ENCODE measurements around the gene CSNK1G1. TPM values are rescaled to one million over a fixed set of nuclear protein-coding genes. Genes with fewer than 3 reads are reported as not detected.
A peak's percentile ranks its signal among the peaks of the same experiment; 100 is the strongest.
"Not testable (repeated sequence)": the region's sequence is repeated elsewhere in the genome, so short reads cannot be mapped to it uniquely, and the experiment has no call there.

The CSNK1G1 gene
- total and polyA plus RNA-seq, 2 donors (not counting 1 experiment from before 2014, with no cell fraction given) = 18.2 to 27.1 TPM

DNA sequence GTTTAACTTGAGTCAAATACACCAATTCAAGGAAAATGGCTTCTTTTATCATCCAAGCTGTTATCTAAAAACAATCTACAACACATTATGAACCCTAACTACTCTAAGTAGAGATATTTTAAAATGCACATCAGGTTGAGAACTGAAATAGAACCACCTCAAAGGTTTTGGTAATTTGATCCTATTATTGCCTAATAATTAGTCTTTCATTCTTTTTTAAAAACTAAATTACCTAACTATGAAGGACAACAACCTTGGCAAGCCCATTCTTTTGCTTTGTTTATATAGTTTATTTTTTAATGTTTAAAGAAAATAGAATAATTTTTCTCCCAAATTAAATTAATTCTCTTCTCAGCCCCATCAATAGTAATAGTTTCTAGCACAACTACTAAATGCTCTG is 132.1 kb downstream of the CSNK1G1 start:
- Histone ChIP-seq H4K20me1 (ENCODE audit: control insufficient read depth, extremely low read depth, insufficient read depth, low read length) (no peaks in the 10 kb centered on the region), H3K4me2 (ENCODE audit: extremely low read depth, insufficient read depth, low read length) (no peak overlapping the region), H3K4me1 (ENCODE audit: control insufficient read depth, extremely low read depth, insufficient read depth, low read length) (no peaks in the 10 kb centered on the region), H3K27me3 (ENCODE audit: control insufficient read depth, insufficient read depth, low read length) (no peaks in the 10 kb centered on the region), H3K27ac (ENCODE audit: insufficient read depth, low read length) (no peak overlapping the region), H2AFZ (ENCODE audit: low read length) (no peak overlapping the region), H3K9ac (ENCODE audit: insufficient read depth, low read length) (no peak overlapping the region), H3K9me3 (ENCODE audit: control insufficient read depth, insufficient read depth, low read depth, low read length) (no peaks in the 10 kb centered on the region), H3K79me2 (ENCODE audit: control insufficient read depth, insufficient read depth, low read length) (peaks cover 7% of the 10 kb centered on the region), H3K4me3 (replicated peaks in 1 of 4; ENCODE audit: control extremely low read depth in 1 of 4, insufficient read depth in 1 of 4, low read depth in 3 of 4, low read length in 4 of 4) (no peak overlapping the region), H3K36me3 (ENCODE audit: control insufficient read depth, insufficient read depth, low read length) (no peaks in the 10 kb centered on the region)
- DNase-seq (ENCODE audit: low read depth in 2 of 2) = no peak
- TF ChIP-seq, protein P1, sequence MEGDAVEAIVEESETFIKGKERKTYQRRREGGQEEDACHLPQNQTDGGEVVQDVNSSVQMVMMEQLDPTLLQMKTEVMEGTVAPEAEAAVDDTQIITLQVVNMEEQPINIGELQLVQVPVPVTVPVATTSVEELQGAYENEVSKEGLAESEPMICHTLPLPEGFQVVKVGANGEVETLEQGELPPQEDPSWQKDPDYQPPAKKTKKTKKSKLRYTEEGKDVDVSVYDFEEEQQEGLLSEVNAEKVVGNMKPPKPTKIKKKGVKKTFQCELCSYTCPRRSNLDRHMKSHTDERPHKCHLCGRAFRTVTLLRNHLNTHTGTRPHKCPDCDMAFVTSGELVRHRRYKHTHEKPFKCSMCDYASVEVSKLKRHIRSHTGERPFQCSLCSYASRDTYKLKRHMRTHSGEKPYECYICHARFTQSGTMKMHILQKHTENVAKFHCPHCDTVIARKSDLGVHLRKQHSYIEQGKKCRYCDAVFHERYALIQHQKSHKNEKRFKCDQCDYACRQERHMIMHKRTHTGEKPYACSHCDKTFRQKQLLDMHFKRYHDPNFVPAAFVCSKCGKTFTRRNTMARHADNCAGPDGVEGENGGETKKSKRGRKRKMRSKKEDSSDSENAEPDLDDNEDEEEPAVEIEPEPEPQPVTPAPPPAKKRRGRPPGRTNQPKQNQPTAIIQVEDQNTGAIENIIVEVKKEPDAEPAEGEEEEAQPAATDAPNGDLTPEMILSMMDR (conservative IDR thresholded peaks at IDR 0.05 in 1 of 2, IDR thresholded peaks at IDR 0.05 in 1 of 2; ENCODE audit: low read depth in 1 of 2, low read length in 2 of 2) = no peak
- no peak for TF ChIP-seq EZH2 (IDR thresholded peaks at IDR 0.05; ENCODE audit: low read length, missing control alignments)

DNA sequence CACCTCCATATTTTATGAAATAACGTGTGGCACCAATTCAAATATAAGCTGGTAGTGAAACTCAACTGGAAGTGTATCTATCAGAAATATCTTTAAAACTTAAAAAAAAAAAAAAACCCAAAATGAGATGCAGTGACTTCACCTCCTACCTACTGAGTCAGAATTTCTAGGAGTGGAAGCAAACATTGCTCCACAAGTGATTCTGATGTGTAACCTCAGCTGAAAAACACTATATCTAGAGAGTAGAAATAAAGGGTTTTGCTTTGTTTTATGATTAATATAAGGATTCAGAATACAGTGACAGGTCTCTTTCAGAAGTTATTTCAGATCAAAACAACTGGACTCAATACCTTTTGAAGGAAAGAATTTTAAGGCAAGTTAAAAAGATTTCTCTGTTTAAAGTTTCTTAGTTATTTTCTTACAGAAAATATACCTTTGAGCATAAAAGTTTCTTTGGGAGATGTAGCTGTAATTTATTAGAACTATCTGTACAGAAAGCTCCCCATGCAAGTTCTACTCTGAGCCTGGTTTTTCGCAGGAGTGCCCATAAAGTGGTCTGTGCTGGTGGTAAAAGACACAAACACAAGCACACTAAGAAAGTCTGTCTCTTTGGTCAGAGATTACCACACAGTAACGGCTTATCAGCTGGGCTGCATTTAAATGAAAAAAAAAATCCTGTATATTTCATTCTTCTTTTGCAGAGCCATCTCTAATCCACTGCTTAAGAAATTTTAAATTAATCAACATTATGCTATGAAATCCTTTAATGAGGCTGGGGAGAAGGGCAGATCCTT is 133.2 kb downstream of the CSNK1G1 start:
- no peaks in the 10 kb centered on the region for H3K27me3 ChIP-seq (ENCODE audit: control insufficient read depth, insufficient read depth, low read length)
- H3K4me2 ChIP-seq (ENCODE audit: extremely low read depth, insufficient read depth, low read length) = no peak overlapping the region
- peak in 1 of 2 donors; percentile 34 for DNase-seq (ENCODE audit: low read depth in 2 of 2)
- no peaks in the 10 kb centered on the region for H3K4me1 ChIP-seq (ENCODE audit: control insufficient read depth, extremely low read depth, insufficient read depth, low read length)
- H4K20me1 ChIP-seq (ENCODE audit: control insufficient read depth, extremely low read depth, insufficient read depth, low read length) = no peaks in the 10 kb centered on the region
- no peaks in the 10 kb centered on the region for H3K36me3 ChIP-seq (ENCODE audit: control insufficient read depth, insufficient read depth, low read length)
- TF ChIP-seq, protein P1 (conservative IDR thresholded peaks at IDR 0.05 in 1 of 2, IDR thresholded peaks at IDR 0.05 in 1 of 2; ENCODE audit: low read depth in 1 of 2, low read length in 2 of 2) = no peak
- no peak overlapping the region for H2AFZ ChIP-seq (ENCODE audit: low read length)
- H3K9me3 ChIP-seq (ENCODE audit: control insufficient read depth, insufficient read depth, low read depth, low read length) = no peaks in the 10 kb centered on the region
- peaks cover 7% of the 10 kb centered on the region for H3K79me2 ChIP-seq (ENCODE audit: control insufficient read depth, insufficient read depth, low read length)
- no peak overlapping the region for H3K9ac ChIP-seq (ENCODE audit: insufficient read depth, low read length)
- H3K27ac ChIP-seq (ENCODE audit: insufficient read depth, low read length) = no peak overlapping the region
- H3K4me3 ChIP-seq (replicated peaks in 1 of 4; ENCODE audit: control extremely low read depth in 1 of 4, insufficient read depth in 1 of 4, low read depth in 3 of 4, low read length in 4 of 4) = no peak overlapping the region

DNA sequence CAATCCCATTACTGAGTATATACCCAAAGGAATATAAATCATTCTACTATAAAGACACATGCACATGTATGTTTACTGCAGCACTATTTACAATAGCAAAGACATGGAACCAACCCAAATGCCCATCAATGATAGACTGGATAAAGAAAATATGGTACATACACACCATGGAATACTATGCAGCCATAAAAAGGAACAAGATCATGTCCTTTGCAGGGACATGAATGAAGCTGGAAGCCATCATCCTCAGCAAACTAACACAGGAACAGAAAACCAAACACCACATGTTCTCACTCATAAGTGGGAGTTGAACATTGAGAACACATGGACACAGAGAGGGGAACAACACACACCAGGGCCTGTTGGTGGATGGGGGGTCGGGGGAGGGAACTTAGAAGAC is 134.1 kb downstream of the CSNK1G1 start:
- H3K36me3 ChIP-seq (ENCODE audit: control insufficient read depth, insufficient read depth, low read length); H3K79me2 ChIP-seq (ENCODE audit: control insufficient read depth, insufficient read depth, low read length); H4K20me1 ChIP-seq (ENCODE audit: control insufficient read depth, extremely low read depth, insufficient read depth, low read length); H3K9ac ChIP-seq (ENCODE audit: insufficient read depth, low read length); H2AFZ ChIP-seq (ENCODE audit: low read length); H3K27ac ChIP-seq (ENCODE audit: insufficient read depth, low read length); H3K9me3 ChIP-seq (ENCODE audit: control insufficient read depth, insufficient read depth, low read depth, low read length); DNase-seq (ENCODE audit: low read depth in 2 of 2); H3K4me1 ChIP-seq (ENCODE audit: control insufficient read depth, extremely low read depth, insufficient read depth, low read length); H3K4me2 ChIP-seq (ENCODE audit: extremely low read depth, insufficient read depth, low read length); H3K4me3 ChIP-seq (replicated peaks in 1 of 4; ENCODE audit: control extremely low read depth in 1 of 4, insufficient read depth in 1 of 4, low read depth in 3 of 4, low read length in 4 of 4); H3K27me3 ChIP-seq (ENCODE audit: control insufficient read depth, insufficient read depth, low read length): not testable (repeated sequence)

DNA sequence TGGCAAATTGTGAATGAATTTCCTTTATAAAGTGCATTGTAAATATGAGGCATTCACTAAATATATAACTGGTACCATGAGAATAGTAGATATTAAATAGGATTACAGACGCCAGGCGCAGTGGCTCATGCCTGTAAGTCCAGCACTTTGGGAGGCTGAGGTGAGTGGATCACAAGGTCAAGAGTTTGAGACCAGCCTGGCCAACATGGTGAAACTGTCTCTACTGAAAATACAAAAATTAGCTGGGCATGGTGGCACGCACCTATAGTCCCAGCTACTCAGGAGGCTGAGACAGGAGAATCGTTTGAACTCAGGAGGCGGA is 138.6 kb downstream of the CSNK1G1 start:
- not testable (repeated sequence) for DNase-seq (ENCODE audit: low read depth in 2 of 2); H3K4me3 ChIP-seq (replicated peaks in 1 of 4; ENCODE audit: control extremely low read depth in 1 of 4, insufficient read depth in 1 of 4, low read depth in 3 of 4, low read length in 4 of 4); H3K27ac ChIP-seq (ENCODE audit: insufficient read depth, low read length); H3K36me3 ChIP-seq (ENCODE audit: control insufficient read depth, insufficient read depth, low read length); H3K4me2 ChIP-seq (ENCODE audit: extremely low read depth, insufficient read depth, low read length); H2AFZ ChIP-seq (ENCODE audit: low read length); H3K27me3 ChIP-seq (ENCODE audit: control insufficient read depth, insufficient read depth, low read length); H3K9me3 ChIP-seq (ENCODE audit: control insufficient read depth, insufficient read depth, low read depth, low read length); H4K20me1 ChIP-seq (ENCODE audit: control insufficient read depth, extremely low read depth, insufficient read depth, low read length); H3K4me1 ChIP-seq (ENCODE audit: control insufficient read depth, extremely low read depth, insufficient read depth, low read length); H3K9ac ChIP-seq (ENCODE audit: insufficient read depth, low read length); H3K79me2 ChIP-seq (ENCODE audit: control insufficient read depth, insufficient read depth, low read length)
